Loucy (cell line): ENCODE measurements around the gene COX7A2.

Source experiments
- EZH2phosphoT487 ChIP-seq: fragments of 200-600 bp; IDR thresholded peaks from 2 replicates; pipeline ENCODE4 v1.6.1; 2018; ENCODE audit warnings: antibody characterized with exemption, mild to moderate bottlenecking, moderate library complexity, borderline replicate concordance
- TF ChIP-seq, protein P1 (sequence below): fragments of 200-600 bp; sonication (generic); conservative IDR thresholded peaks from 2 replicates; pipeline ENCODE4 v1.5.1; 2014; ENCODE audit warnings: mild to moderate bottlenecking, antibody characterized with exemption, low read length

GRCh38 chr6:75209184-75209723 is 34.3 kb downstream of the COX7A2 start:
- no peak for TF ChIP-seq EZH2phosphoT487
- TF ChIP-seq, protein P1, sequence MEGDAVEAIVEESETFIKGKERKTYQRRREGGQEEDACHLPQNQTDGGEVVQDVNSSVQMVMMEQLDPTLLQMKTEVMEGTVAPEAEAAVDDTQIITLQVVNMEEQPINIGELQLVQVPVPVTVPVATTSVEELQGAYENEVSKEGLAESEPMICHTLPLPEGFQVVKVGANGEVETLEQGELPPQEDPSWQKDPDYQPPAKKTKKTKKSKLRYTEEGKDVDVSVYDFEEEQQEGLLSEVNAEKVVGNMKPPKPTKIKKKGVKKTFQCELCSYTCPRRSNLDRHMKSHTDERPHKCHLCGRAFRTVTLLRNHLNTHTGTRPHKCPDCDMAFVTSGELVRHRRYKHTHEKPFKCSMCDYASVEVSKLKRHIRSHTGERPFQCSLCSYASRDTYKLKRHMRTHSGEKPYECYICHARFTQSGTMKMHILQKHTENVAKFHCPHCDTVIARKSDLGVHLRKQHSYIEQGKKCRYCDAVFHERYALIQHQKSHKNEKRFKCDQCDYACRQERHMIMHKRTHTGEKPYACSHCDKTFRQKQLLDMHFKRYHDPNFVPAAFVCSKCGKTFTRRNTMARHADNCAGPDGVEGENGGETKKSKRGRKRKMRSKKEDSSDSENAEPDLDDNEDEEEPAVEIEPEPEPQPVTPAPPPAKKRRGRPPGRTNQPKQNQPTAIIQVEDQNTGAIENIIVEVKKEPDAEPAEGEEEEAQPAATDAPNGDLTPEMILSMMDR: no peak
